Measurements from ENCODE around the gene HSPB7. TPM values are rescaled to one million over a fixed set of nuclear protein-coding genes. Genes with fewer than 3 reads are reported as not detected.
A peak's percentile ranks its signal among the peaks of the same experiment; 100 is the strongest.

HSPB7 gene
- total and polyA plus RNA-seq, 2 experiments from 2014 or later: 0.13 TPM; not detected in 1

DNA sequence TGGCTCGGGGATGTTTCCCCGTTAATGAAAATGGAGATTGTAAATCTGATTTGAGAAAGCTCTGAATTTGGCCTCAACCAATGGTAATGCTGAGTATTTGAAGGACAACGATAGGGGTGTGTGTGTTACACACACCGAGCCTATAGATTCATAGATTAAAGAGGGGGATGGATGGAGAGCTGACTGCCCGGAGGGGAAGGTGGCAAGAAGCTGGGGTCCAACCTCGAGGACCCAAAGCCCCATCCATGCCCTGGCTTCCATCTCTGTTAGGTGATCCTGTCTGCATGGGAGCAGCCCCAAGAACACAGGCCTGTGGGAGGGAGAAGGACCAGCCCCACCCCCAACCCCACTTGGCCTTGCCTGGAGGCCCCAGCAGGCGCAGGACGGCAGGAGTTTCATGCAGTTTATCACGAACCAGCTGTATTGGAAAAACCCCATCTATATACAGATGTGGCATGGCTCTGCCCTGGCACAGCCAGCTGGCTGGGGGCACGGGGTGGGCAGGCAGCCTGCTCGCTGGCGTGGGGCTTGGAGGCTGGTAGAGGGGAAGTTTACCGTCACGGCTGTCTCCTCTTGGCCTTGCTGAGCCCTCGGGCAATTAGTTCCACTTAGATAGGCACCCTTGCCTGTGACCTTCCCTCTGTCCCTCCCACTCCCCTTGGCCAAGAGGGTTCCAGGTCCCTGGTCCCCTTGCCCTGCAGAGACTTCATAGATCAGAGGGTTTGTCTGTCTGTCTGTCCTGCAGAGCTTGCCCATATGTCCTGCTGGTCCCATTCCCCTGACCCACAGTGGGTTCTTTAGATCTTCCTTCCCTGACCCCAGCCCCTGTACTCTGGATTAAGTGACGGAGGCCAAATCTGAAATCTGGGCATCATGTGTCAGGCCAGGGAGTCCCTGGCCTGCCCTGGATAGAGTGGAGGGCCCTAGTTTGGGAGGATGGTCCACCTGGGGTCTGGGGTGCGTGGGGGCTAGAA is 3.0 kb downstream of the HSPB7 start:
- H3K4me3 ChIP-seq: peak overlapping the region; percentile 61; the same call in 1 of the 2 replicates
- 0 out of 2 replicates have a peak overlapping the region, but pooled peaks have one; percentile 52 for H3K27ac Mint-ChIP-seq
- H4K20me1 ChIP-seq (replicated peaks; ENCODE audit: insufficient read depth): no peaks in the 10 kb centered on the region
- H3K36me3 ChIP-seq (ENCODE audit: insufficient read depth): no peaks in the 10 kb centered on the region
- no peaks in the 10 kb centered on the region for H3K27me3 ChIP-seq (ENCODE audit: insufficient read depth)
- TF ChIP-seq CREB1 (CRISPR knock-in tag; IDR thresholded peaks at IDR 0.05; ENCODE audit: low read depth): no peak
- no peak for TF ChIP-seq EZH2 (IDR thresholded peaks at IDR 0.05; ENCODE audit: low read depth, unreplicated experiment)
- TF ChIP-seq, protein P1, sequence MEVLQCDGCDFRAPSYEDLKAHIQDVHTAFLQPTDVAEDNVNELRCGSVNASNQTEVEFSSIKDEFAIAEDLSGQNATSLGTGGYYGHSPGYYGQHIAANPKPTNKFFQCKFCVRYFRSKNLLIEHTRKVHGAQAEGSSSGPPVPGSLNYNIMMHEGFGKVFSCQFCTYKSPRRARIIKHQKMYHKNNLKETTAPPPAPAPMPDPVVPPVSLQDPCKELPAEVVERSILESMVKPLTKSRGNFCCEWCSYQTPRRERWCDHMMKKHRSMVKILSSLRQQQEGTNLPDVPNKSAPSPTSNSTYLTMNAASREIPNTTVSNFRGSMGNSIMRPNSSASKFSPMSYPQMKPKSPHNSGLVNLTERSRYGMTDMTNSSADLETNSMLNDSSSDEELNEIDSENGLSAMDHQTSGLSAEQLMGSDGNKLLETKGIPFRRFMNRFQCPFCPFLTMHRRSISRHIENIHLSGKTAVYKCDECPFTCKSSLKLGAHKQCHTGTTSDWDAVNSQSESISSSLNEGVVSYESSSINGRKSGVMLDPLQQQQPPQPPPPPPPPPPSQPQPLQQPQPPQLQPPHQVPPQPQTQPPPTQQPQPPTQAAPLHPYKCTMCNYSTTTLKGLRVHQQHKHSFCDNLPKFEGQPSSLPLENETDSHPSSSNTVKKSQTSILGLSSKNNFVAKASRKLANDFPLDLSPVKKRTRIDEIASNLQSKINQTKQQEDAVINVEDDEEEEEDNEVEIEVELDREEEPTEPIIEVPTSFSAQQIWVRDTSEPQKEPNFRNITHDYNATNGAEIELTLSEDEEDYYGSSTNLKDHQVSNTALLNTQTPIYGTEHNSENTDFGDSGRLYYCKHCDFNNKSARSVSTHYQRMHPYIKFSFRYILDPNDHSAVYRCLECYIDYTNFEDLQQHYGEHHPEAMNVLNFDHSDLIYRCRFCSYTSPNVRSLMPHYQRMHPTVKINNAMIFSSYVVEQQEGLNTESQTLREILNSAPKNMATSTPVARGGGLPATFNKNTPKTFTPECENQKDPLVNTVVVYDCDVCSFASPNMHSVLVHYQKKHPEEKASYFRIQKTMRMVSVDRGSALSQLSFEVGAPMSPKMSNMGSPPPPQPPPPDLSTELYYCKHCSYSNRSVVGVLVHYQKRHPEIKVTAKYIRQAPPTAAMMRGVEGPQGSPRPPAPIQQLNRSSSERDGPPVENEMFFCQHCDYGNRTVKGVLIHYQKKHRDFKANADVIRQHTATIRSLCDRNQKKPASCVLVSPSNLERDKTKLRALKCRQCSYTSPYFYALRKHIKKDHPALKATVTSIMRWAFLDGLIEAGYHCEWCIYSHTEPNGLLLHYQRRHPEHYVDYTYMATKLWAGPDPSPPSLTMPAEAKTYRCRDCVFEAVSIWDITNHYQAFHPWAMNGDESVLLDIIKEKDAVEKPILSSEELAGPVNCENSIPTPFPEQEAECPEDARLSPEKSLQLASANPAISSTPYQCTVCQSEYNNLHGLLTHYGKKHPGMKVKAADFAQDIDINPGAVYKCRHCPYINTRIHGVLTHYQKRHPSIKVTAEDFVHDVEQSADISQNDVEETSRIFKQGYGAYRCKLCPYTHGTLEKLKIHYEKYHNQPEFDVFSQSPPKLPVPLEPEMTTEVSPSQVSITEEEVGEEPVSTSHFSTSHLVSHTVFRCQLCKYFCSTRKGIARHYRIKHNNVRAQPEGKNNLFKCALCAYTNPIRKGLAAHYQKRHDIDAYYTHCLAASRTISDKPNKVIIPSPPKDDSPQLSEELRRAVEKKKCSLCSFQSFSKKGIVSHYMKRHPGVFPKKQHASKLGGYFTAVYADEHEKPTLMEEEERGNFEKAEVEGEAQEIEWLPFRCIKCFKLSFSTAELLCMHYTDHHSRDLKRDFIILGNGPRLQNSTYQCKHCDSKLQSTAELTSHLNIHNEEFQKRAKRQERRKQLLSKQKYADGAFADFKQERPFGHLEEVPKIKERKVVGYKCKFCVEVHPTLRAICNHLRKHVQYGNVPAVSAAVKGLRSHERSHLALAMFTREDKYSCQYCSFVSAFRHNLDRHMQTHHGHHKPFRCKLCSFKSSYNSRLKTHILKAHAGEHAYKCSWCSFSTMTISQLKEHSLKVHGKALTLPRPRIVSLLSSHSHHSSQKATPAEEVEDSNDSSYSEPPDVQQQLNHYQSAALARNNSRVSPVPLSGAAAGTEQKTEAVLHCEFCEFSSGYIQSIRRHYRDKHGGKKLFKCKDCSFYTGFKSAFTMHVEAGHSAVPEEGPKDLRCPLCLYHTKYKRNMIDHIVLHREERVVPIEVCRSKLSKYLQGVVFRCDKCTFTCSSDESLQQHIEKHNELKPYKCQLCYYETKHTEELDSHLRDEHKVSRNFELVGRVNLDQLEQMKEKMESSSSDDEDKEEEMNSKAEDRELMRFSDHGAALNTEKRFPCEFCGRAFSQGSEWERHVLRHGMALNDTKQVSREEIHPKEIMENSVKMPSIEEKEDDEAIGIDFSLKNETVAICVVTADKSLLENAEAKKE (CRISPR knock-in tag; IDR thresholded peaks at IDR 0.05): no peak
- TF ChIP-seq, protein P2, sequence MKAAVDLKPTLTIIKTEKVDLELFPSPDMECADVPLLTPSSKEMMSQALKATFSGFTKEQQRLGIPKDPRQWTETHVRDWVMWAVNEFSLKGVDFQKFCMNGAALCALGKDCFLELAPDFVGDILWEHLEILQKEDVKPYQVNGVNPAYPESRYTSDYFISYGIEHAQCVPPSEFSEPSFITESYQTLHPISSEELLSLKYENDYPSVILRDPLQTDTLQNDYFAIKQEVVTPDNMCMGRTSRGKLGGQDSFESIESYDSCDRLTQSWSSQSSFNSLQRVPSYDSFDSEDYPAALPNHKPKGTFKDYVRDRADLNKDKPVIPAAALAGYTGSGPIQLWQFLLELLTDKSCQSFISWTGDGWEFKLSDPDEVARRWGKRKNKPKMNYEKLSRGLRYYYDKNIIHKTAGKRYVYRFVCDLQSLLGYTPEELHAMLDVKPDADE (IDR thresholded peaks at IDR 0.05): no peak
- TF ChIP-seq JUNB (IDR thresholded peaks at IDR 0.05; ENCODE audit: unreplicated experiment): no peak
- TF ChIP-seq NANOG (IDR thresholded peaks at IDR 0.05; ENCODE audit: borderline replicate concordance): no peak
- no peak for TF ChIP-seq ZNF331 (CRISPR knock-in tag; IDR thresholded peaks at IDR 0.05; ENCODE audit: low read depth)
- no peak for TF ChIP-seq POLR2AphosphoS5 (IDR thresholded peaks at IDR 0.05; ENCODE audit: low read depth)
- TF ChIP-seq STAT1 (IDR thresholded peaks at IDR 0.05; ENCODE audit: unreplicated experiment): no peak
- TF ChIP-seq ZNF114 (CRISPR knock-in tag; IDR thresholded peaks at IDR 0.05): no peak
- H3K27me3 Mint-ChIP-seq (ENCODE audit: insufficient read depth, low read depth, poor library complexity): peaks cover 22% of the 10 kb centered on the region
- H2AFZ ChIP-seq: no peak overlapping the region
- H3K4me2 ChIP-seq: peak overlapping the region; percentile 83
- H3K4me3 Mint-ChIP-seq: peak overlapping the region; percentile 28; the same call in 1 of the 3 replicates
- H3F3A ChIP-seq (replicated peaks; ENCODE audit: low read depth): peaks cover 6% of the 10 kb centered on the region; the same call in 1 of the 2 replicates
- no peak overlapping the region for H3K27ac ChIP-seq (ENCODE audit: low read depth)
- no peaks in the 10 kb centered on the region for H3K9me3 Mint-ChIP-seq
- DNase-seq (ENCODE audit: low spot score): no peak
- H3K4me1 Mint-ChIP-seq: peaks cover 65% of the 10 kb centered on the region
- no peaks in the 10 kb centered on the region for H3K79me2 ChIP-seq (replicated peaks; ENCODE audit: insufficient read depth)
- peaks cover 38% of the 10 kb centered on the region for H3K4me1 ChIP-seq (ENCODE audit: insufficient read depth)
- ATAC-seq: no peak
- no peaks in the 10 kb centered on the region for H3K9me2 ChIP-seq (ENCODE audit: insufficient read depth)
- H3K36me3 Mint-ChIP-seq (ENCODE audit: low read depth): no peaks in the 10 kb centered on the region
